GM10266 (cell line): ENCODE results near the gene PDZD8.
"Not testable (repeated sequence)": the region's sequence is repeated elsewhere in the genome, so short reads cannot be mapped to it uniquely, and the experiment has no call there.

Source experiments
- DNase-seq: peaks from one replicate; pipeline ENCODE4 v3.0.0; 2012; ENCODE audit errors: extremely low spot score
- TF ChIP-seq, protein P1 (sequence below): IDR thresholded peaks from 2 replicates; pipeline ENCODE4 v1.5.1; 2012; ENCODE audit warnings: mild to moderate bottlenecking, low read depth; ENCODE audit not compliant: control insufficient read depth, insufficient read depth; ENCODE audit errors: missing control alignments

Gene PDZD8

GRCh38 chr10:117294735-117295134 is 80.5 kb downstream of the PDZD8 start:
- TF ChIP-seq, protein P1, sequence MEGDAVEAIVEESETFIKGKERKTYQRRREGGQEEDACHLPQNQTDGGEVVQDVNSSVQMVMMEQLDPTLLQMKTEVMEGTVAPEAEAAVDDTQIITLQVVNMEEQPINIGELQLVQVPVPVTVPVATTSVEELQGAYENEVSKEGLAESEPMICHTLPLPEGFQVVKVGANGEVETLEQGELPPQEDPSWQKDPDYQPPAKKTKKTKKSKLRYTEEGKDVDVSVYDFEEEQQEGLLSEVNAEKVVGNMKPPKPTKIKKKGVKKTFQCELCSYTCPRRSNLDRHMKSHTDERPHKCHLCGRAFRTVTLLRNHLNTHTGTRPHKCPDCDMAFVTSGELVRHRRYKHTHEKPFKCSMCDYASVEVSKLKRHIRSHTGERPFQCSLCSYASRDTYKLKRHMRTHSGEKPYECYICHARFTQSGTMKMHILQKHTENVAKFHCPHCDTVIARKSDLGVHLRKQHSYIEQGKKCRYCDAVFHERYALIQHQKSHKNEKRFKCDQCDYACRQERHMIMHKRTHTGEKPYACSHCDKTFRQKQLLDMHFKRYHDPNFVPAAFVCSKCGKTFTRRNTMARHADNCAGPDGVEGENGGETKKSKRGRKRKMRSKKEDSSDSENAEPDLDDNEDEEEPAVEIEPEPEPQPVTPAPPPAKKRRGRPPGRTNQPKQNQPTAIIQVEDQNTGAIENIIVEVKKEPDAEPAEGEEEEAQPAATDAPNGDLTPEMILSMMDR: no peak
- no peak for DNase-seq

GRCh38 chr10:117294039-117294645 is 81.1 kb downstream of the PDZD8 start:
- TF ChIP-seq, protein P1: no peak
- DNase-seq: no peak

GRCh38 chr10:117290872-117291271 is 84.4 kb downstream of the PDZD8 start:
- not testable (repeated sequence) for DNase-seq

DNA sequence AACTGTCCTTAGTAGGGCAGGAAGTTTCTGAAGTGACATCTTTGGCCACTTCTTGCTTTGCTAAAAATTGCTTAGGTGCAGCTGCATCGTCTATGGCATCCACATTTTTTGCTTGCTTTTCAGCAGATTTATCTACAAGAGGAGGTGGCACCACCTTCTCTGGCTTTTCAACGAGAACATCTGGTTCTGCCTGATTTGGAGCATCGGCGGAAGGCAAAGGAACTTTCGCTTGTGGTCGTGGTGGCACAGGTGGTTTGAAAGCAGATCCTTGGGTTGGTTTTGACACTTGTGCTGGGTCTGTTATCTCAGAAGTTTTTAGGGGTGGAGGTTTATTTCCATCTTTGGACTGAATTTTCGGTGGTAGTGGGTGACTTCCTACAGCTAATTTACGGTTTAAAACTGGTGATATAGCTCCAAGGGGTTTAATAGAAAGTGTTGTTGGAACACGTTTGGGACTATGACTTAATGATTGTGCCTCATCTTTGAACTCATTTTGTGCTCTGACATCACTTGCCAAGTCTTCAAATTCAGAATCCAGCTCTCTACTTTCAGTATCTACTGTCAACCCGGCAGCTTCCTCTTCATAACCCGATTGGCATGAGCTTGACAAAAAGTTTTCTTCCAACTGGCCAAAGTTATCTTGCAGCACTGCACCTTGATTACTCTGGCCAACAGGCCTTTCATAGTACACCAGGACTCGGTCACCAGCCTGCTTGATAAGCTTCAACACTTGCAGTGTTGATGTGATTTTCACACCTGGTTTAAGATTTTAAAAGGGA is 90.3 kb downstream of the PDZD8 start:
- TF ChIP-seq, protein P1: no peak
- no peak for DNase-seq

DNA sequence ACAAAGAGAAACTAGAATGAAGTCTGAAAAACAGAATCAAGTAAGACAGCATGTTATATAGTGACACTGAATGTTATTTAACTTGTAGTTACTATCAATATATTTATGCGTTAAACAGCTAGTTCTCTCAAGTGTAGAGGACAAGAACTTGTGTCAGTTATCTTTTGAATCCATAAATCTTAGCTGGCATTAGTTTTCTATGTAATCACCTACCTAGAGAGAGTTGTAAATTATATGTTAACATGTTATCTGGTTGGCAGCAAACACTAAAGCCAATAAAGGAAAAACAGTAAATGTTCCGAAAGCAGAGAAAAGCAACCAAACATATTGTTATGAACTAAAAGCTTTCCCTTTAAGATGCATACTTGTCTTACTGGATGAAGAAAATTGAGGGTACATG is 97.6 kb downstream of the PDZD8 start:
- no peak for DNase-seq
- TF ChIP-seq, protein P1: no peak

DNA sequence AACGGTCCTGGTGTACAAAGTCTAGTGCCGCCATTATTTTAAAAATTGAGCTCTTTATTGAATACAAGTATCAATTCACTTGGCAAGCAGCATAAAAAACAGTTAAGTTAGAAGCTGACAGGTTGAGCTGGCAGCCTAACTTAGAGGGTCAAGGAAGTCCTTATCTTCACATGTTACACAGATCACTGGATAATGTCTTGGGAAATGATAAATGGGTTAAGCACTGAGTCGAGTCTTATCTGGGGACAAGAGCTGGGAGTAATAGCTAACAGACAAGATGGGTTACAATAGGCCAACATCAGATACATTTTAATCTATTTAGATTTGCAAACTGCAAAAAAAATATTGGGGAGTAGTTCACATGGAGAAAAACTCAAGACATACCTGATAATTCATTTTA is 100.1 kb downstream of the PDZD8 start:
- DNase-seq: no peak
- TF ChIP-seq, protein P1: no peak

- TF ChIP-seq, protein P1: no peak
Measured at GRCh38 chr10:117274509-117274908, 100.7 kb downstream of the PDZD8 start.

More at GRCh38 chr10:117274509-117274908, 100.7 kb downstream of the PDZD8 start:
- no peak for DNase-seq
